HepG2 (cell line): ENCODE measurements around the gene GPATCH3. TPM values are rescaled to one million over a fixed set of nuclear protein-coding genes. Genes with fewer than 3 reads are reported as not detected.

ENCODE experiments used
- CAMTA2 ChIP-seq: sonication (generic); formaldehyde crosslinking; IDR thresholded peaks from 2 replicates; pipeline ENCODE4 v1.4.0; 2020; ENCODE audit warnings: mild to moderate bottlenecking, missing genetic modification reagents, borderline replicate concordance
- MAFG ChIP-seq: sonication (generic); formaldehyde crosslinking; IDR thresholded peaks from 2 replicates; pipeline ENCODE4 v1.5.1; 2020; ENCODE audit warnings: mild to moderate bottlenecking, missing genetic modification reagents
- MAFK ChIP-seq, 2 experiments: IDR thresholded peaks in 1 of 2; conservative IDR thresholded peaks in 1 of 2; 2 replicates each; pipeline ENCODE4 v1.6.1; 2011; ENCODE audit warnings: improper control_type of control experiment in 2 of 2, low read length in 2 of 2
- MED13 ChIP-seq: sonication (generic); formaldehyde crosslinking; IDR thresholded peaks from 2 replicates; pipeline ENCODE4 v1.5.0; 2020; ENCODE audit warnings: missing genetic modification reagents
- RFX3 ChIP-seq: IDR thresholded peaks from 2 replicates; pipeline ENCODE4 v1.6.1; 2016; ENCODE audit warnings: missing biosample characterization, missing genetic modification reagents
- RFXANK ChIP-seq: IDR thresholded peaks from 2 replicates; pipeline ENCODE4 v1.6.1; 2016
- SIX4 ChIP-seq: sonication (generic); formaldehyde crosslinking; IDR thresholded peaks from 2 replicates; pipeline ENCODE4 v1.4.0; 2020; ENCODE audit warnings: missing genetic modification reagents
- SMAD1 ChIP-seq: sonication (generic); formaldehyde crosslinking; IDR thresholded peaks from 2 replicates; pipeline ENCODE4 v1.4.0; 2020; ENCODE audit warnings: missing genetic modification reagents, low read depth, mild to moderate bottlenecking, borderline replicate concordance
- SMARCE1 ChIP-seq: fragments of 450-650 bp; IDR thresholded peaks from 2 replicates; pipeline ENCODE4 v1.6.1; 2017; ENCODE audit warnings: borderline replicate concordance
- TARDBP ChIP-seq: sonication (generic); formaldehyde crosslinking; IDR thresholded peaks from 2 replicates; pipeline ENCODE4 v1.8.0; 2022; ENCODE audit warnings: mild to moderate bottlenecking, missing genetic modification reagents
- polyA plus RNA-seq, 8 experiments: library from polyadenylated mRNA; depleted of rRNA in 3 of 8; stranded (reverse) in 7 of 8; unstranded in 1 of 8; fragments of >200 nt; fragmentation: Illumina TruSeq in 4 of 8; extraction: Trizol in 4 of 8; gene quantifications; 2 replicates each; pipeline versions ENCODE4 v1.2.1 to v1.2.3, GENCODE V29; 2011 to 2016; ENCODE audit warnings: low read depth in 4 of 8, missing spikeins in 1 of 8, mixed read lengths in 1 of 8; ENCODE audit not compliant: insufficient read depth in 1 of 8
- total RNA-seq, 5 experiments: library from RNA; depleted of rRNA; stranded (reverse); fragments of >200 nt; fragmentation: Illumina TruSeq; extraction: Trizol; gene quantifications; 2 replicates each; pipeline ENCODE4 v1.2.3, GENCODE V29; 2016; ENCODE audit warnings: low read depth in 1 of 5
- TF ChIP-seq, protein P1 (sequence below): sonication (generic); formaldehyde crosslinking; IDR thresholded peaks from 2 replicates; pipeline ENCODE4 v1.5.1; 2020; ENCODE audit warnings: missing genetic modification reagents, mild to moderate bottlenecking, borderline replicate concordance
- TF ChIP-seq, protein P2 (sequence below): sonication (generic); formaldehyde crosslinking; IDR thresholded peaks from 2 replicates; pipeline ENCODE4 v1.4.0; 2020; ENCODE audit warnings: mild to moderate bottlenecking, missing genetic modification reagents
- TF ChIP-seq, protein P3 (sequence below): sonication (generic); formaldehyde crosslinking; IDR thresholded peaks from 2 replicates; pipeline ENCODE4 v1.4.0; 2020; ENCODE audit warnings: missing genetic modification reagents
- TF ChIP-seq, protein P4 (sequence below): sonication (generic); formaldehyde crosslinking; IDR thresholded peaks from 2 replicates; pipeline ENCODE4 v1.9.0; 2021; ENCODE audit warnings: missing genetic modification reagents, mild to moderate bottlenecking, borderline replicate concordance

Gene GPATCH3
- total and polyA plus RNA-seq, 2 of the 13 experiments (the other 11 are each of a cell fraction or from before 2014, with no cell fraction given), result 8.3 to 11.0 TPM

DNA sequence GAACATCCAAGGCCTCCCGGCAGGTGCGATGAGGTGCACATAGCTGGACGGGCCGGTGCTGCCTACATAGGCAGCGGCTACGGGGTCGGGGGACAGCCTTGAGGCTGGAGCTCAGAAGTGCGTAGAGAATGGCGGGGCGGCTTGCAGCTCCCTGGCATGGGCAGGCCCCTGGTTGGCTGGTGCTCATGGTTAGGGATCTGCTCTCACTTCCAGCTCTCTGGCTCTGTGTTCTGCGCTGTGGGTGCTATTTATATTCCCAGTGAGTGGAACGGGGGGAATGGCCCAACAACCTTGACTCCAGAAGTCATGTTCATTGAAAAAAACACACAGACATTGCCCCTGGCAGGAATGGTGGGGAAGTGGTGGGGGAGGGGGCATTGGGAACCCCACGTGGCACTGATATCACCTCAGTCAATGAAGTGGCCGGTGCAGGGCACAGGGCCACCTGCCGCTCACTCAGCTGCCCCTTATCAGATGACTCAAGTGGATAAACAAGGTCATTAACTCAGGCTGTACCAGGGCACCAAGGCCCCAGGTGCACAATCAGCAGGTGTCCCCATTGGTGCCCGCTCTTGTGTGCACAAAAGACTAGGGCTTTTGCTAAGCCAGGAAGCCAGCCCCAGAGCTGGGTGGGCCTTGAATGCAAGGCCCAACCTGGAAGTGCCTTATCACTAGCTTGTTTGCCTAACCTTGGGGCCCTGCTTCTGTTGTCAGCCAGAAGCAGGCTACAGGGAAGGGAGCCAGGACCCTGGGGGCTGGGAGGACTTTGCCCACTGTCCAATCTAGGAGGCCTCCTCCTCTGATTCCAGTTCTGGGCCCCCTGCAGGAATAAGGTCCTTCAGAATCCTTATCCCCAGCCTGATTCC is 13.7 kb upstream of the GPATCH3 start, which contains the start of gene NR0B2 (continued):
- TF ChIP-seq, protein P1, sequence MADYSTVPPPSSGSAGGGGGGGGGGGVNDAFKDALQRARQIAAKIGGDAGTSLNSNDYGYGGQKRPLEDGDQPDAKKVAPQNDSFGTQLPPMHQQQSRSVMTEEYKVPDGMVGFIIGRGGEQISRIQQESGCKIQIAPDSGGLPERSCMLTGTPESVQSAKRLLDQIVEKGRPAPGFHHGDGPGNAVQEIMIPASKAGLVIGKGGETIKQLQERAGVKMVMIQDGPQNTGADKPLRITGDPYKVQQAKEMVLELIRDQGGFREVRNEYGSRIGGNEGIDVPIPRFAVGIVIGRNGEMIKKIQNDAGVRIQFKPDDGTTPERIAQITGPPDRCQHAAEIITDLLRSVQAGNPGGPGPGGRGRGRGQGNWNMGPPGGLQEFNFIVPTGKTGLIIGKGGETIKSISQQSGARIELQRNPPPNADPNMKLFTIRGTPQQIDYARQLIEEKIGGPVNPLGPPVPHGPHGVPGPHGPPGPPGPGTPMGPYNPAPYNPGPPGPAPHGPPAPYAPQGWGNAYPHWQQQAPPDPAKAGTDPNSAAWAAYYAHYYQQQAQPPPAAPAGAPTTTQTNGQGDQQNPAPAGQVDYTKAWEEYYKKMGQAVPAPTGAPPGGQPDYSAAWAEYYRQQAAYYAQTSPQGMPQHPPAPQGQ (CRISPR knock-in tag), result peak; percentile 92; the same call in 1 of the 2 replicates
- TF ChIP-seq SMARCE1, result no peak
- TF ChIP-seq, protein P2, sequence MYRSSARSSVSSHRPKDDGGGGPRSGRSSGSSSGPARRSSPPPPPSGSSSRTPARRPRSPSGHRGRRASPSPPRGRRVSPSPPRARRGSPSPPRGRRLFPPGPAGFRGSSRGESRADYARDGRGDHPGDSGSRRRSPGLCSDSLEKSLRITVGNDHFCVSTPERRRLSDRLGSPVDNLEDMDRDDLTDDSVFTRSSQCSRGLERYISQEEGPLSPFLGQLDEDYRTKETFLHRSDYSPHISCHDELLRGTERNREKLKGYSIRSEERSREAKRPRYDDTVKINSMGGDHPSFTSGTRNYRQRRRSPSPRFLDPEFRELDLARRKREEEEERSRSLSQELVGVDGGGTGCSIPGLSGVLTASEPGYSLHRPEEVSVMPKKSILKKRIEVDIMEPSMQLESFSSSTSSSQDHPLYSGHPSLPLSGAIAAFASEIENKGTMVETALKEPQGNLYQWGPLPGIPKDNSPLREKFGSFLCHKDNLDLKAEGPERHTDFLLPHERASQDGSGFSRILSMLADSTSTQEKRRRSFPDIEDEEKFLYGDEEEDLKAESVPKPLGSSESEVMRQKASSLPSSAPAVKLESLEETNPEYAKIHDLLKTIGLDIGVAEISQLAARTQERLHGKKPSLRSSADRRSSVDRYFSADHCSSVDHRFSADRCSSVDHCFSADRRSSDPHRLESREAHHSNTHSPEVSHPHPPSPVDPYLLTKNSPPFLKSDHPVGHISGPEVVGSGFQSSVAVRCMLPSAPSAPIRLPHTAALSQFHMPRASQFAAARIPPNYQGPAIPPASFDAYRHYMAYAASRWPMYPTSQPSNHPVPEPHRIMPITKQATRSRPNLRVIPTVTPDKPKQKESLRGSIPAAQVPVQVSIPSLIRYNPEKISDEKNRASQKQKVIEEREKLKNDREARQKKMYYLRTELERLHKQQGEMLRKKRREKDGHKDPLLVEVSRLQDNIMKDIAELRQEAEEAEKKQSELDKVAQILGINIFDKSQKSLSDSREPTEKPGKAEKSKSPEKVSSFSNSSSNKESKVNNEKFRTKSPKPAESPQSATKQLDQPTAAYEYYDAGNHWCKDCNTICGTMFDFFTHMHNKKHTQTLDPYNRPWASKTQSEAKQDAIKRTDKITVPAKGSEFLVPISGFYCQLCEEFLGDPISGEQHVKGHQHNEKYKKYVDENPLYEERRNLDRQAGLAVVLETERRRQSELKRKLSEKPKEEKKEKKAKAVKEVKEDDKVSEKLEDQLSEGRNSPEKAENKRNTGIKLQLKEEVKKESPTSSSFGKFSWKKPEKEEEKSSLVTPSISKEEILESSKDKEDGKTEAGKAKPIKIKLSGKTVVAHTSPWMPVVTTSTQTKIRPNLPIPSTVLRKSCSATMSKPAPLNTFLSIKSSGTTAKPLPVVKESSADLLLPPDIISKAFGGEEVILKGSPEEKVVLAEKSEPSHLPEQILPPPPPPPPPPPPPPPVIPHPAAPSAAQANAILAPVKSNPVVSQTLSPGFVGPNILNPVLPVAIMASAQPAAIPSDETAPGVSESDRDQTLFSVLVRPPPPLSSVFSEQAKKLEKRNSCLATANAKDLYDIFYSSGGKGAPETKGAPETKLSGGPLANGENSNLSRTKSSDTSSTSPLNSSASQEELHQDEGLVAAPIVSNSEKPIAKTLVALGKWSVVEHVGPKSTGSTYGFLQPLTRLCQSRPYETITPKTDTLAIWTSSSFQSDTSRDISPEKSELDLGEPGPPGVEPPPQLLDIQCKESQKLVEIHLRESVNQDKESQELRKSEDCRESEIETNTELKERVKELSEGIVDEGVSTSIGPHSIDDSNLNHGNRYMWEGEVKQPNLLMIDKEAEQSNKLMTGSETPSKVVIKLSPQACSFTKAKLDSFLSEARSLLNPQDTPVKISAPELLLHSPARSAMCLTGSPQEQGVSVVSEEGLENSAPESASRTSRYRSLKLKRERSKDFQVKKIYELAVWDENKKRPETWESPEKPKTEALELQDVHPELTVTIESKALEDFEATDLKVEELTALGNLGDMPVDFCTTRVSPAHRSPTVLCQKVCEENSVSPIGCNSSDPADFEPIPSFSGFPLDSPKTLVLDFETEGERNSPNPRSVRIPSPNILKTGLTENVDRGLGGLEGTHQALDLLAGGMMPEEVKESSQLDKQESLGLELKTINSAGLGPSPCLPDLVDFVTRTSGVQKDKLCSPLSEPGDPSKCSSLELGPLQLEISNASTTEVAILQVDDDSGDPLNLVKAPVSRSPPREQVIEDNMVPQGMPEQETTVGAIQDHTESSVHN (CRISPR knock-in tag), result peak; percentile 48; the same call in 1 of the 2 replicates
- peak; percentile 73; the same call in 1 of the 2 replicates for TF ChIP-seq CAMTA2 (CRISPR knock-in tag)
- TF ChIP-seq, protein P3, sequence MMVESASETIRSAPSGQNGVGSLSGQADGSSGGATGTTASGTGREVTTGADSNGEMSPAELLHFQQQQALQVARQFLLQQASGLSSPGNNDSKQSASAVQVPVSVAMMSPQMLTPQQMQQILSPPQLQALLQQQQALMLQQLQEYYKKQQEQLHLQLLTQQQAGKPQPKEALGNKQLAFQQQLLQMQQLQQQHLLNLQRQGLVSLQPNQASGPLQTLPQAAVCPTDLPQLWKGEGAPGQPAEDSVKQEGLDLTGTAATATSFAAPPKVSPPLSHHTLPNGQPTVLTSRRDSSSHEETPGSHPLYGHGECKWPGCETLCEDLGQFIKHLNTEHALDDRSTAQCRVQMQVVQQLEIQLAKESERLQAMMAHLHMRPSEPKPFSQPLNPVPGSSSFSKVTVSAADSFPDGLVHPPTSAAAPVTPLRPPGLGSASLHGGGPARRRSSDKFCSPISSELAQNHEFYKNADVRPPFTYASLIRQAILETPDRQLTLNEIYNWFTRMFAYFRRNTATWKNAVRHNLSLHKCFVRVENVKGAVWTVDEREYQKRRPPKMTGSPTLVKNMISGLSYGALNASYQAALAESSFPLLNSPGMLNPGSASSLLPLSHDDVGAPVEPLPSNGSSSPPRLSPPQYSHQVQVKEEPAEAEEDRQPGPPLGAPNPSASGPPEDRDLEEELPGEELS, result peak; percentile 97
- TF ChIP-seq MAFG (CRISPR knock-in tag), result no peak
- 0 out of 2 replicates have a peak, but pooled peaks have one; percentile 15 for TF ChIP-seq SMAD1 (CRISPR knock-in tag)
- peak; percentile 74 for TF ChIP-seq RFXANK
- TF ChIP-seq TARDBP (CRISPR knock-in tag), result peak; percentile 88
- no peak; the same call in none of the 2 replicates for TF ChIP-seq SIX4 (CRISPR knock-in tag)
- TF ChIP-seq, protein P4, sequence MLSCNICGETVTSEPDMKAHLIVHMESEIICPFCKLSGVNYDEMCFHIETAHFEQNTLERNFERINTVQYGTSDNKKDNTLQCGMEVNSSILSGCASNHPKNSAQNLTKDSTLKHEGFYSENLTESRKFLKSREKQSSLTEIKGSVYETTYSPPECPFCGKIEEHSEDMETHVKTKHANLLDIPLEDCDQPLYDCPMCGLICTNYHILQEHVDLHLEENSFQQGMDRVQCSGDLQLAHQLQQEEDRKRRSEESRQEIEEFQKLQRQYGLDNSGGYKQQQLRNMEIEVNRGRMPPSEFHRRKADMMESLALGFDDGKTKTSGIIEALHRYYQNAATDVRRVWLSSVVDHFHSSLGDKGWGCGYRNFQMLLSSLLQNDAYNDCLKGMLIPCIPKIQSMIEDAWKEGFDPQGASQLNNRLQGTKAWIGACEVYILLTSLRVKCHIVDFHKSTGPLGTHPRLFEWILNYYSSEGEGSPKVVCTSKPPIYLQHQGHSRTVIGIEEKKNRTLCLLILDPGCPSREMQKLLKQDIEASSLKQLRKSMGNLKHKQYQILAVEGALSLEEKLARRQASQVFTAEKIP (CRISPR knock-in tag), result no peak
- peak; percentile 26; the same call in 1 of the 2 replicates for TF ChIP-seq RFX3
- peak; percentile 57 to 67 for TF ChIP-seq MAFK (conservative IDR thresholded peaks at IDR 0.05 in 1 of 2, IDR thresholded peaks at IDR 0.05 in 1 of 2; ENCODE audit: low read length in 2 of 2)
- TF ChIP-seq MED13 (CRISPR knock-in tag), result peak; percentile 98
